HG03457 (cell line): ENCODE measurements around the gene GATA3.

Source experiments
- ATAC-seq: cut with Tn5 transposase; IDR thresholded peaks from one replicate; pipeline ENCODE4 v1.9.1; 2021; ENCODE audit warnings: moderate number of reproducible peaks; ENCODE audit not compliant: unreplicated experiment

The GATA3 gene

DNA sequence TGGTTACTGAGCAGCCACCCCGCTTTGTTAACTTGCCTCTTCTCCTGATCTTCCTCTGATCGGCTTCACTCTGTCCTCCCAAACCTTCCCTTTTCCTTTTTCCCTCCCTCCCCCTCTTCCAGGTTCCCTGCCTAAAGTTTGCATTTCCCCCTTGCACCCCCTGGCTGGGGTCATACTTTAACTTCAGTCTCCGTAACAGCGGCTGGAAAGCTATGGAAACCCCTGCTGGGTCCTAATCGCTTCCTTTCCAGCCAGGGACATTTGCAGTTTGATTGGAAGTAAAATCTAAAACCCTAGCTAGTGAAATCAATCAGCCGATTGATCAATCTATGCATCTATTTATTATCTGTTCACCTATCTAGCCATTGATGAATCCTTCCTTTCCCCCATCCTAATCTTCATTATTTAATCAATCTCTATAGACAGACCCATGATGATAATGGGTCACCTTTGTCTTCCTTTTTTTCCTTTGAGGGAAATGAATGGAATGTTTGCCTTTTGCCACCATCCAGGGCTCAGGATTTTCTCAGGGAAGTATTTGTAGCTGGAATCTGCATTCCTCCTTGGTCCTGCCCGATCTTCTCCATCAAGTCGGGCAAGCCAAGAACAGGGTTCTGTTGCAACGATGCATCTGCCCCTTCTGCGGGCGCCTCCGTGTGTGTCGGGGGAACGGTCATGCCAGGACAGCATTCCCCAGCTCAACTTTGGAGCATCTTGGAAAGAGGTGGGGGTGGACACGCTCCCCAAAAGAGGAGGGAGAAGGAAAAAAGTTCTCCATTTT, 8.8 kb downstream of the GATA3 start:
- no peak for ATAC-seq

DNA sequence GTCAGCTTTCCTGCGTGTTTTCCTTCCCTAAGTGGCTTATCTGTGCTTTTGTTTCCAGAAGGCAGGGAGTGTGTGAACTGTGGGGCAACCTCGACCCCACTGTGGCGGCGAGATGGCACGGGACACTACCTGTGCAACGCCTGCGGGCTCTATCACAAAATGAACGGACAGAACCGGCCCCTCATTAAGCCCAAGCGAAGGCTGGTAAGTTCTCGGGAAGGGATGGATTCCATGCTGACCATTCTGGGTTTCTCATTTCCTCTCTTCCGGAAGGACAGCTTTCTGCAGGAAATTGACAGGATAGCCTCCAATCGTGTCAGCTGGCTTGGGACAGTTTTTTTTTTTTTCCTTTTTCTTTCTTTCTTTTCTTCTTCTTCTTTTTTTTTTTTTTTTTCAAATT, 9.4 kb downstream of the GATA3 start:
- ATAC-seq, result no peak

DNA sequence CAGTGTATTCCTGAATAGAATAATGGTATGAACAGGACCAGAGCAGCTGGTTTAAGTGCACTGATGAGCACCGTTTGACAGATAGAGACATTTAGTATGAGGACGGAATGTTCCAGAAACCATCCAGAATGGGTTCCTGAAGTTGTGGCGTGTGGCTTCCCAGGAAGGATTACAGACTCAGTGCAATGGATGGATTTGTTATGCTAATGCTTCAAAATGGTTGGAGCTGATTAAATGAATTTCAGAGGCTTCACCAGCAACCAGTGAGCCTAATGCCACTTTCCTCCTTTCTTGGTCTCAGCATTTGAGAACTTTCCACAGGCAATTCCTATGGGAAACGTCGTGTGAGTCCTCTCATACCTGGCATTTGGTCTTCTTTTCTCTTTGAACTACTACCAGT, 9.9 kb downstream of the GATA3 start:
- no peak for ATAC-seq

DNA sequence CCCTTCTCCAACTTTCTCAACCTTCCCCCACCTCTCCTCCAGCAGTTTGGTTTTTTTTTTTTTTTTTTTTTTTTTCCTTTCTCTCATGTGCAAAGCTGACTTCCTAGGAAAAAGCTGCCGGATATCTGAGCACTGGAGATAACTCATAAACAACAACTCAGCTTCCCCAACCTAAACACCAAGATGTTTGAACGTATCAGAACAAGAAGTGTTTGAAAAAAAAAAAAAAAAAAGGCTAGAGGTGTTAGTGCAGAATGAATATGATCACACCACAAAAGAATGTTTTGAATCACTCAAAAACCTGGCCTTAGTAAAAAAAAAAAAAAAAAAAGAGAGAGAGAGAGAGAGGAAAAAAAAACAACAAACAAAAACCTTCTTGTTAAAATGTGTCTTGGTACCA, 11.2 kb downstream of the GATA3 start:
- no peak for ATAC-seq

DNA sequence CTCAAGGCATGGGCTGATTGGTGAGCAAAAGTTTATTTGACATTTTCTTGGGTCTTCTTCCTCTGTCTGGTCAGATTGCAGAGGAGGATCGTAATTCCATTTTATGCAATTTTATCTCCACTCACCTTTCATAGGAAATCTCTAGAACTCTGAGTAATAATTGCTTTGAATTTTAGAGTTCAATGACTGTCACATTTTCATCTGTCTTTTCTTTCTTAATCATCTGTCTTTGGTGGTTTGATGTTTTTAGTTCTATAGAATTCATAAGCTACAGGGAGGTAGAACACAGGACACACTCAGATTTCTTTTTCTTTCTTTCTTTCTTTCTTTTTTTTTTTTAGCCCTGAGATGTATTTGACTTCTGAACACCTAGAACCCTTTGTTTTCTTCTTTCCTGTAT, 11.6 kb downstream of the GATA3 start:
- no peak for ATAC-seq

DNA sequence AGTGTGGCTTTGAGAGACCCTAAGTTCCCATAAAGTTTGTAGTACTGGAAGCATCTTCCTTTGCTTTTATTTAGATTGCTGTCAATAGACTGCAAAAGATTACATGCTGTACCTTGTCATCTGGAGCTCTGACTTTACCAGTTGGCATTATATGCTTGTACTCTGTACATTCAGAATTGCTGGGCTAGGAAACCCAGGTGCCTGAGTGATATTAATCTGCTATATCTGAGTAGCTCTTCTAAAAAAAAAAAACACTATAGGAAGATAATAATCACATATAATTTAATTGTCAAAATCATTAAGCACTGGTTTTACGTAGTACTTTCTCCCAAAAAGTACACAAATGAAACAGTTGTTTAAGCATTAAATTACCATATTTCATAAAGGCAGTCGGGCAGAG, 12.3 kb downstream of the GATA3 start:
- no peak for ATAC-seq

DNA sequence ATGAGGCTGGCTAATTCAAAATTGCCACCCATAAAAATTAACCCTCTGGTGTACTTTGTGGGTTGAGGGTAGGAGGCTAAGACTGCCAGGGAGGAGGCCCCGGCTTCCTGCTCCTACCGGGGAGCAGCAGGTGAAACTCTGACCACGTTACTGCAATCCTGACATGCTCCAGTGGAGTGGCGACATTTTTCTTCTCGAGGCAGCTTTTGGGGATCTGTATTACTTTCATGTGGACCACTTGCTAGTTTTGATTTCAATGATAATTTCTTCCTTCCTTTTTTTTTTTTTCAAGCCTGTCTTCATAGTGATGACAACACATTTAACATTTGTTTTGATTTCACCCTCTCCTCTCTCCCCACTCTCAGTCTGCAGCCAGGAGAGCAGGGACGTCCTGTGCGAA, 14.6 kb downstream of the GATA3 start:
- peak; percentile 68 for ATAC-seq

DNA sequence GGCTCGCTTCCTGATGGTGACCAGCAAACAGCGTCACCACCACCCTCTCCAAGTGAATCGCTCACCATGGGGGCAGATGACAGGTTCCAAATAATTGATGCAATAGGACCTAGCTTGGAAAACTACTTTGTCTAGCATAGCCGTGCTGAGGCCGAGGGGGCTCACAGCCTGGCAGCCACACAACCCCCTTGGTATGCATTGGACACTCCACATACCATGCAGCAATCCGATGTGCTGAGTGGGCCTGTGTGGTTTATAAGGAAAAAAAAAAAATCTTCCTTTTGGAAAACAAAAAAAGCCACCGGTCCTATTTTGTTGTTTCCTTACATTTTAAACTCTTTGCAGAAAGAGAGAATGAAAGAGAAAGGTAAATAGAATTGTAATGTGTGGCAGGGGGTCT, 15.1 kb downstream of the GATA3 start:
- ATAC-seq, result no peak

DNA sequence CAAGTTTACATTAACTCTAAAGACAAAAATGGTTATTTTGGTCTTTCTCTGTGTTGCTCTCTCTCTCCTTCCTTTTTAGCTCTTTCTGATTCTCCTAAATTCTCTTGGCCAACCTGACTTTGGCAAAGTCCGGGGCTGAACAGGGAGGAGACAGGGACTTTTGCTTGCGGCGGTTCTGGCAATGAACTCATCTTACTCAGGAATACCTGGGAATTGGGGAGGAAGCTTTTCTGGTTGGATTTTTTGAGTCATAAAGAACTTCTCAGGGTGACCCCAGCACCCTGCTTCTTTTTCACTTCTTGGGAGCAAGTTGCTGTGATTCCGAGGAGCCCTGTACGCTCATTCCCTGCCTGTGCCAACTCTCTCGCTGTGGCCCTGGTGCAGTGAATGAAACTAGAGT, 16.0 kb downstream of the GATA3 start:
- ATAC-seq, result no peak

DNA sequence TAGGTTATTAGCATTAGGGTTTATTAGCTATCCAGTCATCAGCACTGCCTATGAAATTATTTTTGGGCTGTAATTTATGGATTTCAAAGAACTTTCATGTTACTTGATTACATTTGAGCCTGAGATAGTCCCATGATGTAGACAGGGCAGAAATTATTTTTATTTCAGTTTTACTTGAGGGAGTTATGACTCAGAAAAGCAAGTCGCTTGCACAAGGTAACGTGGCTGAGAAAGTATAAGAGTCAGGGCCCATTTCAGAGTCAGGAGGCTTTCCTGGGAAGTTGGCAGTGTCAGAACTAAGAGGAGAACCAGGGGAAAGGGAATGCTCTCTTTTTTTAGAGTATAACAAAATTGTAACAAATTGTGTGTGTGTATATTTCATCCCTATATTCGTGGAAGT, 16.5 kb downstream of the GATA3 start:
- no peak for ATAC-seq

DNA sequence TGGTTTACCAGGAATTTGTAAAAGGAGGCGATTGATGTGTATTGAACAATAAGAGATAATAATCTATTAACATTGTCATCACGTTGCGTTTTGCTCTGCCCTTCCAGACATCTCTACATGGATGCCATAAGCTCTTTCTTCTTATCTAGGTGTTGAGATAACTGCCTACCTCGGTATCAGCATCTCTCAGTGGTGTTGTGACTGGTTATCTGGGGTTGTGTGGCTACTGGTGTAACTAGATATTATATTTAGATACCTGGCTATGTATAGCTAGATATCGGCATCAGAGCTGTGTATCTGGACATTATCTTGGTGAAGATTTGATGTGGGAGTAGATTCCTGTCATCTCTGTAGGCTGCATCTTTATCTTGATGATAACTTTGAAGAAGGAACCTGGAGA, 17.2 kb downstream of the GATA3 start:
- no peak for ATAC-seq

DNA sequence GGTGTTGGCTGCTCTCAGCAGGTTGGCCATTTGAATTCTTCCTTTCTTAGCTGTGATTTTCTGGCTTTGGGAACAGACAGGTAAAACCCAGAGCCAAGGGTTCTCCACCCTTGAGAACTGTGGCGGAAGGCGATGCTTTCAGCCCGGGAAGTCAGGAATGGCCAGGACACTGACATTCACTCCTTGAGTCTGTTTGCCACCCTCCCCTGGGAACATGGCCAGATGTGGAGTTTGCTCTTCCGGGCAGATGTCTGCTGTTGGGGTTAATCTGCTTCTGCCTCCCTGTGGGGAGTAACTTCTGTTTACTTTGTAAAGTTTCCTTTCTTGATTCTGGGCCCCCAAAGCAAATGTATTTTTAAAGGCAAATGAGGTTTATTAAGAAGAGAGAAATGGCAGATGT, 17.7 kb downstream of the GATA3 start:
- no peak for ATAC-seq

DNA sequence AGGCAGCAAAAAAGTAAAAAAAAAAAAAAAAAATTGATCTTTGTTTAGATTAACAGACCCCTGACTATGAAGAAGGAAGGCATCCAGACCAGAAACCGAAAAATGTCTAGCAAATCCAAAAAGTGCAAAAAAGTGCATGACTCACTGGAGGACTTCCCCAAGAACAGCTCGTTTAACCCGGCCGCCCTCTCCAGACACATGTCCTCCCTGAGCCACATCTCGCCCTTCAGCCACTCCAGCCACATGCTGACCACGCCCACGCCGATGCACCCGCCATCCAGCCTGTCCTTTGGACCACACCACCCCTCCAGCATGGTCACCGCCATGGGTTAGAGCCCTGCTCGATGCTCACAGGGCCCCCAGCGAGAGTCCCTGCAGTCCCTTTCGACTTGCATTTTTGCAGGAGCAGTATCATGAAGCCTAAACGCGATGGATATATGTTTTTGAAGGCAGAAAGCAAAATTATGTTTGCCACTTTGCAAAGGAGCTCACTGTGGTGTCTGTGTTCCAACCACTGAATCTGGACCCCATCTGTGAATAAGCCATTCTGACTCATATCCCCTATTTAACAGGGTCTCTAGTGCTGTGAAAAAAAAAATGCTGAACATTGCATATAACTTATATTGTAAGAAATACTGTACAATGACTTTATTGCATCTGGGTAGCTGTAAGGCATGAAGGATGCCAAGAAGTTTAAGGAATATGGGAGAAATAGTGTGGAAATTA, 19.4 kb downstream of the GATA3 start:
- ATAC-seq, result no peak

DNA sequence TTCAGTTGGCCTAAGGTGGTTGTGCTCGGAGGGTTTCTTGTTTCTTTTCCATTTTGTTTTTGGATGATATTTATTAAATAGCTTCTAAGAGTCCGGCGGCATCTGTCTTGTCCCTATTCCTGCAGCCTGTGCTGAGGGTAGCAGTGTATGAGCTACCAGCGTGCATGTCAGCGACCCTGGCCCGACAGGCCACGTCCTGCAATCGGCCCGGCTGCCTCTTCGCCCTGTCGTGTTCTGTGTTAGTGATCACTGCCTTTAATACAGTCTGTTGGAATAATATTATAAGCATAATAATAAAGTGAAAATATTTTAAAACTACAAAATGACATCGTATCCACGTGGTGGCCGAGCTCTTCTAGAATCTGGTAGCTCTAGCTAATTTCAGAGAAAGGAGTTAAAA, 20.4 kb downstream of the GATA3 start:
- ATAC-seq, result no peak

DNA sequence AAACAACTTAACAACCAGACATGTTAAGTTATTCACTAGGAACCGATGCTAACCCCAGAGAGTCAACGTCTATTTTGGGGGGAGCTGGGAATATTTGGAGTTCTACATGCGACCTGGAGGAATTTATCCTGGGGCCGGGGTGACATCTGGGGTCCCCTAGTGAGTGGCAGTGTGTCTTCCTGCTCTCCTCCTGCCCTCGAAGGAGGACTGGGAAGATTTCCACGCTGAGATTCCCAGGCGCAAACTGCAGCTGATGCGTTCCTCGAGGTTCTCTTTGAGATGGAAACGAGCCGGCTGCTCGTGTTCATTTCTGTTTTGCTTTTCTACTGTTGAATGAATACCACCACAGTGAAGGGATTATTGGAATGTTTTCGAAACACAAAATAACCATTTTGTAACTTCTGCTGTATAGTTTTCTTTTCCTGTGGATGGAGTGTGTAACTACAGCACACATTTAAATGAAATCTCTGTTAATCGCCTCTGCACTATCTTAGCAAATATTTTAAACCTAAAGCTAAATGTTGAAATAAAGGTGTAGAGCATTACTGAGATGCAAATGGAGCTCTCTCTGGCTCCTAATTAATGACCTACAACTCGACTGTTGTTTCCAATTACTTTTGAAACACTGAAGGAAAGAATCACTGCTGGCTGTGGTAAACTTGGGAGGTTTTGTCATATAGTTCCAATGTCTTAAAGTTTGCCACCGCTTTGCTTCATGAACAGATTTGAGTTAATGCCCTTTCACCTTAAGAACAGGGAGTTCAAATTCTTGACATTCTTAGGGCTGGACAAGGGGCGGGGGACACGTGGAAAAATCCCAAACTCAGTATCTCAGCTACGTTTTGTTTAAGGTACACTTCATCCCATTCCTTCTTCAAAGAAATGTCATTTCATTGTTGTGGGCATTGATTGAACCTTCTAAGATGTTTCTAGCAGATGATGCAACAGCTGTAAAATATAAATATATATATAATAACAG, 21.1 kb downstream of the GATA3 start:
- no peak for ATAC-seq

DNA sequence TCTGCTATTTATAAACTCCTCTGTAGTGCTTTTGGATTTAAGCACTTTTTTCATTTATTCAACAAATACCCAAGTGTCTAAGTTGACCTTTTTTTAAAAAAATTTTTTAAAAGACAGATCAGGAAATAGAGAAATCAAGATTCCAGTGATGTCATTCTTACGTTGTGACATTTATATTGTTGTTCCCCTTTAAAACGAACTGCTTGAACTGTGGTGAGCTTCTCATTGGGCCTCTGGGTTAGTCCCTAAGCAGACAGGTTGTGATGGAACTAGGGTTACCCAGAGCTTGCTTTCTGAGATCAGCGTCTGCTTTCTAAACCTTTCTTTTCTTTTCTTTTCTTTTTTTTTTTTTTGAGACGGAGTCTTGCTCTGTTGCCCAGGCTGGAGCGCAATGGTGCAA, 22.4 kb downstream of the GATA3 start:
- no peak for ATAC-seq

DNA sequence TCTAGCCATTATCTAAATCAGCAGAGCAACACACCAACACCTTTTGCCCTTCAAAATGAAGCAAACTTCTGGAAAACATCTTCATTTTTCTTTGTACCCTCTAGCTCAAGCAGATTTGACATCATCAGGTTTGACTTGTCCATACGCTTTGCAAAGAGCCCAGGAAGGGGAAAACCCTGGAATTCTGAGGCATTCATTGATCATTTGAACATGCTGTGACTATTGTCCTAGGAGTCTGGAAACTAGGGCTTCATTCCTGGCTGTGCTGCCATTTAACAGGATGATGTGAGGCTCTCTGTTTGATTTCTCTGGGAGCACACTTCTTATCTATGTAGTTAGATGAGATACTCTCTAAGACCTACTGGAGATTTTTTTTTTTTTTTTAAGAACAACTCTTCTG, 23.5 kb downstream of the GATA3 start:
- ATAC-seq, result no peak

DNA sequence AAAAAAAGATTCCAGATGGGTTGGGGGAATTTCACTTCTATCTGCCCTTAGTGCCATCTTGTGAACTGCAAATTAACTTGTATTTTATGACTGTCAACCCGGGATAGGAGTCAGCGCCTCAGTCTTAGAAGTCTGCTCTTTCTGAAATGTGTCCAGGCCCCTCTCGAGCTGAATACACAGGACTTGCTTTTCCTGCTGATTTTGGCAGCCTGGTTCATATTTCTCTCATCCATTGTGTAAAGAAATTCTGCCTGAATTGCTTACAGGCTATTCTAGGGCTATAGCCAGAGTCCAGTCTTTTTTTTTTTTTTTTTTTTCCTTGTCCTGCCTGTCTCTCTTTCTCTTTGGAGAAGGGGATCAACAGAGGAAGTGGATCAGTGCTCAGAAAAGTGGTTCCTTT, 24.6 kb downstream of the GATA3 start:
- no peak for ATAC-seq

DNA sequence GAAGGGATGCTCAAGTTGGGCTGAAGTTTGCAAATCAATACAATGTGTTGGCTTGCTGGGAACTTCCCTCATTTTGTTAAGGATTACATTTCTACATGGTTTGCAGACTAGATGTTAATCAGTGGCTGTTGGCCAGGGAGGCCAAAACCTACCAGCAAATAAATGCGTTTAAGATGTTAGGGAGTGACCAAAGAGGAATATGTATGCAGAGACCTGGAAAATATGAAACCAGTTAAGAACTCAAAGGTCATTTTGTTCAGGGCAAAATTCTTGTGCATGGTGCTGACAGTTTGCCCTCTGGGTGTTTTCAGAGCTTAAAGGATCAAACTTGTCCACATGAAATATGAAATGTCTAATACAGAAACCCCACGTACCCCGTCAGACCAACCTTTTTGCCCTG, 30.3 kb downstream of the GATA3 start:
- no peak for ATAC-seq

DNA sequence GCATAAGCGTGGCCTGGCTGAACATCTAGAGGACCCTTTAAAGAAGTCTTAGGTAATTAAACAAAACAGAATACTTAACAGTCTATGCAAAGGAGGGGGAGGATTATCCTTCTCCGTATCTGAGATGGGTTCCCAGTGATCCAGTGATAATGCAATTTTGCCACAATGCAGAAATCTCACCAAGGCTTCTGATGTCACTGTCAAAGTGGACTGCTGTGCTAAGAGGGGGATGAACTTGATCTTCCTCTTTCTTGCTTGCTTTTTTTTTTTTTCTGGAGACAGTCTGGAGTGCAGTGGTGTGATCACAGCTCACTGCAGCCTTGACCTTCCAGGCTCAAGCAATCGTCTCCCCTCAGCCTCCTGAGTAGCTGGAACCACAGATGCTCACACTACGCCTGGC, 30.8 kb downstream of the GATA3 start:
- ATAC-seq, result no peak

DNA sequence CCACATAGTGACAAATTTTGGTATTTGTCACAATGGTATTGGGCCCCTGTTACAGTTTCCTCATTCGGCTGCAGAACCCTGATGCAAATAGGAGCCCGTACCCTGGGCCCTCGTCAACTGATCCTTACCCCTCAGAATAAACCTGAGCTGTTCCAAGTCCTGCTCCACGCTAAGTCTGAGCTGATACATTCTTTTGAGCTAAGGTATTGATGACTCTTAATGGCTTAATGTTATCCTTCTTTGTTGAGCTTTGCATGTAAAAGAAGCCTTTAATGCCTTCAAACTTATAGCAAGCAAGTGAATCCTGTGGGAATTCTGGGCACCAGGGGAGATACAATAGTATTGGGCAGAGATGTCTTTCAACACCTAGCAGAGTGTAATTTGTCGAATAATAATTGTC, 31.8 kb downstream of the GATA3 start:
- ATAC-seq, result no peak

DNA sequence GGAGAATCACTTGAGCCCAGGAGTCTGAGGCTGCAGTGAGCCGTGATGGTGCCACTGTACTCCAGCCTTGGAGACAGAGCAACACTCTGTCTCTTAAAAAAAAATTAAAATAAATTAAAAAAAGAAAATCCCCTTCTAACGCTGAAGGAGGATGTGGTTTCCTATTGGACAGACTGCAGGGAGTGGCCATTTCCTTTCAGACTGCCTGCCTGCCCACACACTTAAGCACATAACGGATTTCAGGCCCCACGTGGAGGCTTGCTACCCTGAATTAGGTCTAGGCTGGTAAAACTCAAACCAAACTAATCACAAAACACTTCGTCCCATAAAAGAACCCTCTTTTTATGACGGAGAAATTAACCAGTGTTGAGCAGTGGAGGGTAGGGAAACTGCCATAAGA, 34.0 kb downstream of the GATA3 start:
- ATAC-seq, result no peak
